SU-DHL-6 (cell line): Measurements from ENCODE around the gene MICAL3.

Experiments
- H2AFZ ChIP-seq: fragments of 200-600 bp; sonication (generic); 2 replicates; pipeline ENCODE4 v1.6.1; 2014; ENCODE audit warnings: low read depth, mild to moderate bottlenecking, moderate library complexity, mixed read lengths, antibody characterized with exemption, low read length; ENCODE audit not compliant: severe bottlenecking
- H3F3A ChIP-seq: fragments of 200-600 bp; shearing (Covaris generic); 2 replicates; pipeline ENCODE4 v1.6.0; 2016; ENCODE audit warnings: antibody characterized with exemption, mild to moderate bottlenecking; ENCODE audit not compliant: insufficient read depth
- H3K27ac ChIP-seq: fragments of 200-600 bp; sonication (generic); 2 replicates; pipeline ENCODE4 v1.5.1; 2016; ENCODE audit warnings: low read depth, mild to moderate bottlenecking, low read length, moderate library complexity, mixed read lengths
- H3K27me3 ChIP-seq: fragments of 200-600 bp; sonication (generic), shearing (Covaris generic); 2 replicates; pipeline ENCODE4 v1.6.0; 2014; ENCODE audit warnings: mild to moderate bottlenecking, low read length
- H3K36me3 ChIP-seq: fragments of 200-600 bp; sonication (generic); 2 replicates; pipeline ENCODE4 v1.6.1; 2014; ENCODE audit warnings: mild to moderate bottlenecking, low read length, mixed read lengths
- H3K4me2 ChIP-seq: fragments of 300-600, 200-600 bp; shearing (Covaris generic), sonication (generic); 2 replicates; pipeline ENCODE4 v1.6.0; 2014; ENCODE audit warnings: low read length, low read depth, mild to moderate bottlenecking; ENCODE audit not compliant: poor library complexity, severe bottlenecking
- H3K4me3 ChIP-seq: fragments of 200-600 bp; sonication (generic); 2 replicates; pipeline ENCODE4 v1.5.1; 2014; ENCODE audit warnings: antibody characterized with exemption, low read length, mild to moderate bottlenecking, mixed read lengths; ENCODE audit not compliant: insufficient read depth, poor library complexity, severe bottlenecking
- H3K79me2 ChIP-seq: fragments of 200-600 bp; sonication (generic); 2 replicates; pipeline ENCODE4 v1.6.1; 2014; ENCODE audit warnings: mild to moderate bottlenecking, low read length, moderate library complexity; ENCODE audit not compliant: insufficient read depth
- H3K9ac ChIP-seq: fragments of 200-600 bp; sonication (generic); 2 replicates; pipeline ENCODE4 v1.7.0; 2014; ENCODE audit warnings: mild to moderate bottlenecking, low read length
- H3K9me2 ChIP-seq: fragments of 200-600 bp; sonication (generic); replicated peaks from 2 replicates; pipeline ENCODE4 v1.6.1; 2014; ENCODE audit warnings: low read length; ENCODE audit not compliant: insufficient read depth
- H3K9me3 ChIP-seq: fragments of 200-600 bp; sonication (generic); 2 replicates; pipeline ENCODE4 v1.6.1; 2014; ENCODE audit warnings: low read length, mixed read lengths; ENCODE audit not compliant: insufficient read depth
- H4K20me1 ChIP-seq: fragments of 200-600 bp; sonication (generic); 2 replicates; pipeline ENCODE4 v1.6.1; 2014; ENCODE audit warnings: low read depth, mild to moderate bottlenecking, antibody characterized with exemption, low read length, moderate library complexity, mixed read lengths
- CTCF ChIP-seq: fragments of 200-600 bp; sonication (generic); IDR thresholded peaks from one replicate; pipeline ENCODE4 v1.5.1; 2017; ENCODE audit warnings: antibody characterized with exemption, mild to moderate bottlenecking, low read length, moderate library complexity; ENCODE audit not compliant: insufficient read depth, poor library complexity, severe bottlenecking
- EZH2phosphoT487 ChIP-seq: fragments of 200-600 bp; sonication (generic), shearing (Covaris generic); conservative IDR thresholded peaks from 2 replicates; pipeline ENCODE4 v1.6.1; 2018; ENCODE audit warnings: mild to moderate bottlenecking, antibody characterized with exemption, low read length, moderate library complexity, mixed read lengths

Gene MICAL3

GRCh38 chr22:17884893-17885292 is 139.5 kb downstream of the MICAL3 start:
- Histone ChIP-seq H2AFZ (no peak overlapping the region), H3K27ac (no peak overlapping the region), H4K20me1 (no peaks in the 10 kb centered on the region), H3K9ac (no peak overlapping the region), H3K27me3 (no peaks in the 10 kb centered on the region), H3K4me2 (no peak overlapping the region), H3K9me2 (no peaks in the 10 kb centered on the region), H3F3A (no peaks in the 10 kb centered on the region), H3K4me3 (no peak overlapping the region), H3K36me3 (no peaks in the 10 kb centered on the region), H3K9me3 (no peaks in the 10 kb centered on the region), H3K79me2 (no peaks in the 10 kb centered on the region)
- TF ChIP-seq CTCF = no peak
- TF ChIP-seq EZH2phosphoT487 = no peak

GRCh38 chr22:17884084-17884483 is 140.3 kb downstream of the MICAL3 start:
- Histone ChIP-seq H3K27ac (no peak overlapping the region), H2AFZ (no peak overlapping the region), H3K4me2 (no peak overlapping the region), H3F3A (no peaks in the 10 kb centered on the region), H3K36me3 (no peaks in the 10 kb centered on the region), H3K79me2 (no peaks in the 10 kb centered on the region), H3K27me3 (no peaks in the 10 kb centered on the region), H3K9me2 (no peaks in the 10 kb centered on the region), H3K9me3 (no peaks in the 10 kb centered on the region), H3K4me3 (no peak overlapping the region), H3K9ac (no peak overlapping the region), H4K20me1 (no peaks in the 10 kb centered on the region)
- TF ChIP-seq EZH2phosphoT487 (no peak), CTCF (no peak)

GRCh38 chr22:17883356-17883755 is 141.0 kb downstream of the MICAL3 start:
- H4K20me1 ChIP-seq = no peaks in the 10 kb centered on the region
- no peaks in the 10 kb centered on the region for H3K9me2 ChIP-seq
- H3K36me3 ChIP-seq = no peaks in the 10 kb centered on the region
- H3K9me3 ChIP-seq = no peaks in the 10 kb centered on the region
- H3K79me2 ChIP-seq = no peaks in the 10 kb centered on the region
- no peaks in the 10 kb centered on the region for H3K27me3 ChIP-seq
- no peaks in the 10 kb centered on the region for H3F3A ChIP-seq
- H3K9ac ChIP-seq = no peak overlapping the region
- H3K27ac ChIP-seq = no peak overlapping the region
- H3K4me3 ChIP-seq = no peak overlapping the region
- no peak overlapping the region for H3K4me2 ChIP-seq
- no peak overlapping the region for H2AFZ ChIP-seq
- no peak for TF ChIP-seq CTCF
- TF ChIP-seq EZH2phosphoT487 = no peak

- Histone ChIP-seq H3F3A (no peaks in the 10 kb centered on the region), H3K36me3 (no peaks in the 10 kb centered on the region), H3K9me3 (no peaks in the 10 kb centered on the region), H3K9ac (no peak overlapping the region), H3K27ac (no peak overlapping the region), H3K4me3 (no peak overlapping the region), H2AFZ (no peak overlapping the region), H3K79me2 (no peaks in the 10 kb centered on the region), H3K27me3 (no peaks in the 10 kb centered on the region), H3K4me2 (no peak overlapping the region), H4K20me1 (no peaks in the 10 kb centered on the region), H3K9me2 (no peaks in the 10 kb centered on the region)
- no peak for TF ChIP-seq EZH2phosphoT487
- no peak for TF ChIP-seq CTCF
Observed at GRCh38 chr22:17882727-17883126, 141.6 kb downstream of the MICAL3 start.
